Stimulated activated CD8-positive, alpha-beta memory T cell treated with anti-CD3 and anti-CD28 coated beads, Interleukin-15, amount 100 ng/mL, for 48 hours (primary cell): ENCODE data around the gene NDUFA6.

Experiments
- DNase-seq, 2 donors: peaks; one replicate each; pipeline ENCODE4 v3.0.0-alpha.2; 2020; ENCODE audit warnings: low read depth in 2 of 2

Gene NDUFA6

GRCh38 chr22:42070517-42071422, 19.8 kb downstream of the NDUFA6 start, which contains the start of gene NAGA:
TSS of gene NAGA (minus strand) at chr22:42070812. CDS start at chr22:42070297, 515 bp downstream.
- peak; percentile 86 to 91 for DNase-seq

- DNase-seq = no peak
These were observed 20.6 kb downstream of the NDUFA6 start for GRCh38 chr22:42069801-42070516.

GRCh38 chr22:42068291-42068690, 22.3 kb downstream of the NDUFA6 start:
- DNase-seq = no peak

- no peak for DNase-seq
These were observed 22.8 kb downstream of the NDUFA6 start for GRCh38 chr22:42067671-42068251.

- no peak for DNase-seq
These were observed 23.6 kb downstream of the NDUFA6 start for GRCh38 chr22:42066937-42067336.

GRCh38 chr22:42066126-42066761, 24.3 kb downstream of the NDUFA6 start:
- no peak for DNase-seq

- DNase-seq = no peak
These were observed 25.0 kb downstream of the NDUFA6 start for GRCh38 chr22:42065438-42066125.

- no peak for DNase-seq
These were observed 25.9 kb downstream of the NDUFA6 start for GRCh38 chr22:42064629-42065028.

- DNase-seq = no peak
These were observed 27.9 kb downstream of the NDUFA6 start for GRCh38 chr22:42062506-42063170.

GRCh38 chr22:42061041-42061440, 29.5 kb downstream of the NDUFA6 start:
- no peak for DNase-seq

- no peak for DNase-seq
These were observed 30.1 kb downstream of the NDUFA6 start for GRCh38 chr22:42060489-42060888.

GRCh38 chr22:42056757-42057511, 33.6 kb downstream of the NDUFA6 start:
- no peak for DNase-seq

- DNase-seq = no peak
These were observed 37.8 kb downstream of the NDUFA6 start for GRCh38 chr22:42052765-42053164.

GRCh38 chr22:42050641-42051180, 39.9 kb downstream of the NDUFA6 start:
- no peak for DNase-seq

- no peak for DNase-seq
These were observed 48.8 kb downstream of the NDUFA6 start for GRCh38 chr22:42041784-42042183.

GRCh38 chr22:42039271-42039670, 51.3 kb downstream of the NDUFA6 start:
- DNase-seq = no peak
